RPMI8226 (cell line): ENCODE data around the gene AHI1.
A peak's percentile ranks its signal among the peaks of the same experiment; 100 is the strongest.
"Not testable (repeated sequence)": the region's sequence is repeated elsewhere in the genome, so short reads cannot be mapped to it uniquely, and the experiment has no call there.

Experiments used
- DNase-seq: peaks from one replicate; pipeline ENCODE4 v3.0.0-alpha.2; 2015

The AHI1 gene

DNA sequence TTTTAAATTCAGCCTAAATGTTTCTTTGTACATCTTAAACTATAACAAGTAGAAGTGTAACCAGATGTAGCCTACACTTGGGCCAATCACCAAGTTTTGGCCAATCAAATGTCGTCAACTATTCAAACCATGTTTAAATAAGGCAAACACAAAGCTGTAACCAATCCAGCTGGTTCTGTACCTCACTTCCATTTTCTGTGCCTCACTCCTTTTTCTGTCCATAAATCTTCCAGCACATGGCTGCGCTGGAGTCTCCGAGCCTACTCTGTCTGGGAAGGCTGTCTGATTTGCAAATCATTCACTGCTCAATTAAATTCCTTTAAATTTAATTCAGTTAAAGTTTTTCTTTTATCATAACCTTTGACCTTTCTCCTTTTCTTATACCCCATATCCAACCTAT lies 7.7 kb upstream of the AHI1 start:
- DNase-seq: no peak

- DNase-seq: no peak
Measured at GRCh38 chr6:135504734-135505133, 7.2 kb upstream of the AHI1 start.

DNA sequence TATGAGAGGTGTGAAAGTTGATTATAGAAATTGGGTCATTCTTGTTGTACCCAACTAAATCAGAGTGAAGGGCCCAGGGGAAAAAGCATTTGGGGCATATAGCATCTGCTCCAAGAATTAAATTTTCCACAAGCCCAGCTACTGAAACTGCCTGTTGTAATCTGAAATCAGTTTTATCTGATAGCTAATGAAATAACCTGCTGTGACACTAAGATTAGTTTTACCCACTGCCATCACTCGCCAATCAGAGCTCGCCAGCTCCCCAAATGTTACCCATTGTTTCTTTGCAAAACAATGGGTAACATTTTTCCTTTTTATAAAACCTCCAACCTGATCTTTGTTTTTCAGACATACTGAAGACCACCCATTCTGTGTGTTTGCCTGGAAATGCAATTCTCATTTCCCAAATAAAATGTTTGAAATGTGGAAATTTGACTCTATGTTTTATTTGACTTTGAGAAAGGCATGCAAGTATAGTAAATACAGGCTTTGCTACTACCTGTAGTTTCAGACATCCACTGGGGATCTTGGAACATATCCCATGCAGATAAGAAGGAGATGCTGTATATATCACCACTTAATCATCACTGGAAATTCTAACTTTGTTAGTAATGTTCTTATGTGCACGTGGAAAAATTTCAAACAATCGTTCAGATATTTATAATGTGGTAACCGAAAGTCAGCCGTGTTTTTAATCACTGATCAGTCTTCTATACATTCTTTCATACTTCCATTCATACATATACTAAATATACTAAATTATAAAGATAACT lies 6.3 kb upstream of the AHI1 start:
- no peak for DNase-seq

DNA sequence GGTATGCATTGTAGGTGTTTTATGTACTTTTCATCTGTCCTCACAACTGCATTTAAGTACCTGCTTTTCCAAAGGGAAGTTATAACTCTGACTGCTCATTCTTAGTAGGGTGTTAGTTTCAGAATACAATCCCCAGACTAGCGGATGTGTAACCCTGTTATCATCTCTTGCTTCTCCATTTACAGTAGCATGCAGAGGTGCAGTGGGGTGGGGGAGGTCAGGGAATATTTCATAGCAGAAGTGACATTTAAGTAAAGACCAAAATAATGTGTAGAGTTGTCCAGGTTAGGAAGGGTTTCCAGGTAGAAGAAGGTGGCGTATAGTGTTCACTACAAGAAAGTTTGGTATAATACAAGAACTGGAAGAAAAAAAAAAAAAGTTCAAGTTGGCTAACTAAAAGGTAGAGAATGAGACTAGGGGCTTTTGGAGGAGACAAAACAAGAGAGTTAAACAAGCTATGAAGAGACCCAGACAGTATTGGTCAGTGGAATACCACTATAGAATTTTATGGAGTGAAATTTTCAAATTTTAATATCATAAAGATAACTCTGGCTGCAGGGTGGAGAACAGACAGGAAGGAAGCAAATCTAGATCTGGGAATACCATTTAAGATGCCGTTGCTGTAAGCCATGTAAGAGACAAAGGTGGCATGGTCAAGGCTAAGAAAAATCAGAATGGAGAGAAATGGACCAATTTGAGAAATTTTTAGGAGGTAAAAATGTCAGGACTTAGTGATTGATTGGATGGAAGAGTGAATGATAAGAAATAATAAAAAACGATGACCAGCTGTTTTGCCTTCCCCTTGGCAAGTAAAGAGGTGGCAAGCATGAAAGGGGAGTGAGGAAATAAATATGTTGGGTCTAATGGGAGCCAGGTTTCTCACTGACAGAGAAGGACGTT lies 2.2 kb upstream of the AHI1 start:
- DNase-seq: no peak

GRCh38 chr6:135498185-135498841 lies 773 bp upstream of the AHI1 start:
- peak; percentile 58 for DNase-seq

DNA sequence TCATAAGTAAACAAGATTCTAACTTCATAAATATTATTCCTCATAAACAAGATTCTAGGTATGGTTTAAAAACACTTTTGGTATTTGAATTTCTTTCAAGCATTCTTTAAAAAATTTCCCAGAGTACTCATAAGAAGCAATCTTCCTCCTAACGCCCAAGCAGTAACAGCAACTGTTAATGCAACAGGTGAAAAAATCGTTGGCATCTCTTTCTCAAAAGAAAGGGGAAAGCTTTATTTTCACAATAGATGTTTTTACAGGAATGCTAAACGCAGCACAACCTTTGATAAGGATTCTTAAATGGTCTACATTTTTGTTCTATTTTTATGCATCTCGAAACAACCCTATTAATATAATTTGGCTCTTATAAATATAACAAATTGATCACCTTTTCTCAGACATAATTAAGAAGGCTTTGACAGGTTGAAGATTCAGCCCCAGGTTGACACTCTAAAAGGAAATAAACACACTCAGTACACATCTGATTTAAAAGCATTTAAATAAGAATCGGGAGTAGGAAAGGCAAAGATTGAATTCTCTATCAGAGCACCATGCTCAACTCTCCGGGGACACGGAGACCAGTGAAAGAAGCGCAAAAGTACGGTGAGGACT lies 634 bp downstream of the AHI1 start:
- DNase-seq: peak; percentile 9

GRCh38 chr6:135493218-135493961 lies 4.2 kb downstream of the AHI1 start:
- no peak for DNase-seq

- no peak for DNase-seq
Measured at GRCh38 chr6:135490381-135490780, 7.2 kb downstream of the AHI1 start.

GRCh38 chr6:135488023-135488422 lies 9.5 kb downstream of the AHI1 start:
- no peak for DNase-seq

- not testable (repeated sequence) for DNase-seq
Measured at GRCh38 chr6:135483903-135484302, 13.6 kb downstream of the AHI1 start.

DNA sequence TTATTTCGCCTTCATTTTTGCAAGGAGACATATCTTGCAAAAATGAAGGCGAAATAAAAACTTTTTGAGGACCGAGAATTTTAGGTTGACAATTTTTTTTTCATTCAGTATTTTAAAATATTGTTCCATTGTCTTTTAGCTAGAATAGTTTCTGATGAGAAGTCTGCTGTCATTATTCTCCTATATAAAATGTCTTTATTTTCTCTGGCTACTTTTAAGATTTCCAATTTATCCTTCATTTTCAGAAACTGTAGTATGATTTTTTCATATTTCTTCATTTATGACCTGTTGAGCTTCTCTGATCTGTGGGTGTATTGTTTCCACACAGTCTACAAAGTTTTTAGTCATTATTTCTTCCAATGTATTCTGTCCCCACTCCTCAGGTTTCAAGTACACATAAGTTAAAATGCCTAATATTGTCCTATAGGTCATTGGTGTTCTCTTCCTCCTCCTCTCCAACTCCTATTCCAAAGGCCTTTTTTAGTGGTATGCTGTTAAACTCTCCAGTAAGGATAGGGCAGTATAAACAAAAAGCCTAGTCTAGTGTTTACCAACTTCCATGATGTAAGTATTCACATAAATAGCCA lies 15.7 kb downstream of the AHI1 start:
- no peak for DNase-seq

DNA sequence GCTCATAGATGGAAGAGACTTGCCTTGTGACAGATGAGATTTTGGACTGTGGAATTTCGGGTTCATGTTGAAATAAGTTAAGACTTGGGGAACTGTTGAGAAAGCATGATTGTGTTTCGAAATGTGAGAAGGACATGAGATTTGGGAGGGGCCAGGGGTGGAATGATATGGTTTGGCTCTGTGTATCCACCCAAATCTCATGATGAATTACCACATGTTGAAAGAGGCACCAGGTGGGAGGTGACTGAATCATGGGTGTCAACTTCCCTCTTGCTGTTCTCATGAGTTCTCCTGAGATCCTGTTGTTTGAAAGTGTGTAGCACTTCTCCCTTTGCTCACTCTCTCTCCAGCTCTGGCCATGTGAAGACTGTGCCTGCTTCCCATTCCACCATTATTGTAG lies 17.9 kb downstream of the AHI1 start:
- DNase-seq: no peak

DNA sequence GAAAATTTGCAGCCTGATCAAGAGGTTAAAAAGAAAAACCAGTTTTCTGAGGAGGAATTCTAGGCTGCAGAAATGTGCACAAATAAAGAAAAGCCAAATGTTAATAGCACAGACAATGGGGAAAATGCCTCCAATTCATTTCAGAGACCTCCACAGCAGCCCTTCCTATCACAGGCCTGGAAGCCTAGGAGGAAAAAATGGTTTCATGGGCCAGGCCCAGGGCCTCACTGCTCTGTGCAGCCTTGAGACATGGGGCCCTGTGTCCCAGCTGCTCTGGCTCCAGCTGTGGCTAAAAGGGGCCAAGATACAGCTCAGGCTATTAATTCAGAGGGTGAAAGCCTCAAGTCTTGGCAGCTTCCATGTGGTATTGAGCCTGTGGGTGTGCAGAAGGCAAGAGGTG lies 18.9 kb downstream of the AHI1 start:
- no peak for DNase-seq

DNA sequence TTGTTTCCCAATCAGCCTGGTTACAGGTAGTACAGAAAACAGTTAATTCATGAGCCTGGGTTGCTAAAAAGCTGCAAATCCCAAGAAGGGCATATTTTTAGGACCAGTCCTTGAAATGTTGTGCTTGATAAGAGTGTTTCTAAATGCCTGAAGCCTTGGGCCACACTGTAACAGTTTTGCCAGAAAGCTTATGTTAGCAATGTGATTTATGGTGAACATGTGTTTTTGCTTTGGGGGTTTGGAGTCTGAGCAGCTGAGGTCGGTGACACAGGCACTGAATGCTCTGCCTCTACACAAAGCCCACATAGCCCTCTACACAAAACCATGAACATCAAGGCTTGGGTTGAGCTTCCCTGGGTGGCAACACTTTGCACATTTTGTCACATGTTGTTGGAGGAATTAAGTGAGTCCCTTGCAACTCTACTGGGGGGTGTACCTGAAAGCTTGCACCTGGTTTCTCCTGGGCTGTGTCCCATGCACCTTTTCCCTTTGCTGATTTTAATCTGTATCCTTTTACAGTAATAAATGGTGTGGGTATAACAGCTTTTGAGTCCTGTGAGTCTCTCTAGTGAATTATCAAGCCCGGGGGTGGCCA lies 22.2 kb downstream of the AHI1 start:
- no peak for DNase-seq

DNA sequence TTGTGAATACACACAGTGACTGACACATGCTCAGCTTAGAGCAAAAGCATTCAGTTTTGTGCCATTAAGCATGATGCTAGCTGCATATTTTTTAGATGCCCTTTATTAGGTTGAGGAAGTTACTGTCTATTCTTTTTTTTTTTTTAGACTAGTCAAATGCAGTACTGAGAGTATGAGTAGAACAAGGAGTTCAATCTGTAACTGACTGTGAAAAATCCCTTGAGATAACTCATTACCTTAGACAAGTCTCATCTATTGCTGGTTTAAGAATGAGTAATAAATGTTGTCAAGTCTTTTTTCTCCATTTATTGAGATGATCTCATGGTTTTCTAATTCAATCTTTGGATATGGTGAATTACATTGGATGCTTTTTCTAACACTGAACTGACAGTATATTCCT lies 23.2 kb downstream of the AHI1 start:
- DNase-seq: no peak

DNA sequence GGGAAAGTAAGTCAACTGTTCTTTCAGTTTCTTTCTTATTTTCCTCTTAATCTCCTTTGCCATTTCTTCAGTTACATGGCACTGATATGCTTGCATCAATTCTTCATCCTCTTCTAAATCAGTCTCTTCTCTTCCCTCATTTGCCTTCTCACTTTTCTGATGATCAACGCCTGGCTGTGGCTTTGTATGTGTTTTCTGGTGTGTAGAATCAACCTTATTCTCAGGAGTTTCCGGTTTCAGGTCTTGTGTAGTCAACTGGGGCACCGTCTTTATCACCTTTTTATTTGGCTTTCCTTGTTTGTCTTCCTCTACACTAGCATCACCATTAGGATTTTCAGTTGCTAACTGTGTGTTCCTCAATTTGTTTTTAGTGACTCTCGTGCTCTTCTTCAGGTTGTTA lies 31.6 kb downstream of the AHI1 start:
- no peak for DNase-seq

DNA sequence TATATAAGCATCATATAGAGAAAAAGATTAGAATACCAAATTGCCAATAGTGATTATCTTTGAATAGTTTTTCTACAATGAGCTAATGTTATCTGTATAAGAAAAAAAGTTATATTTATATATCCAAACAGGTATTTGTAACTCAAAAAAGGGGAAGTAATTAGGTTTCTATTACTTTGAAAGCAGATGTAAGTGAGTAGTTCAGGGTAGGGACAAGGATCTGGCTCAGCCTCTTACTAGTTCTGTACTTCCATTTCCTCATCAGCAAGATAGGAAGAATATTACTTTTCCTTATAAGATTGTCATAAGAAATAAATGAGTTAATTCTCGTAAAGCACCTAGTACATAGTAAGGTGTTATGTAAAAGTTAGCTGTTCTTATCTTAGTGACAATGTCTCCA lies 32.2 kb downstream of the AHI1 start:
- DNase-seq: no peak

GRCh38 chr6:135464634-135465033 lies 32.9 kb downstream of the AHI1 start:
- no peak for DNase-seq

GRCh38 chr6:135461208-135461607 lies 36.3 kb downstream of the AHI1 start:
- no peak for DNase-seq

DNA sequence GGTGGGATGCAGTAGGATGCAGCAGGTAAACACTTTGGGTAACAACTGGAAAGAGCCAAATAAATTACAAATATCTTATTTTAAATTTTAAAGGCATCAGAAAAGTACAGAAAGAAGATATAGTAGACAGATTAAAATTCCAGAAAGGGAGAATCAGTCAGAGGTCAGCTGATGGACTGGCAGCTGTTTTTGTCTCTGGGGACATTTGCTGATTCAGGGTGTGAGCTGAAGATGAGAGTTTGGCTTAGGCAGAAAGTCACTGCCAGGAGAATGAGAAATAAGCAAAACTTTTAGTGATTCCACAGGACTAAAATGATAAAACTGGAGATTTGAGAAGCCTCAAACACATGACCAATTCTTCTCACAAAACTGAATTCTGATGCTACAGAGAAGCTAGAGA lies 39.5 kb downstream of the AHI1 start:
- DNase-seq: no peak

- DNase-seq: peak; percentile 42
Measured at GRCh38 chr6:135451617-135452190, 45.8 kb downstream of the AHI1 start.
